ENCODE measurements around the gene EIF3L.

Gene EIF3L

GRCh38 chr22:37906364-37907008, 57.3 kb downstream of the EIF3L start:
- no peak for DNase-seq

DNA sequence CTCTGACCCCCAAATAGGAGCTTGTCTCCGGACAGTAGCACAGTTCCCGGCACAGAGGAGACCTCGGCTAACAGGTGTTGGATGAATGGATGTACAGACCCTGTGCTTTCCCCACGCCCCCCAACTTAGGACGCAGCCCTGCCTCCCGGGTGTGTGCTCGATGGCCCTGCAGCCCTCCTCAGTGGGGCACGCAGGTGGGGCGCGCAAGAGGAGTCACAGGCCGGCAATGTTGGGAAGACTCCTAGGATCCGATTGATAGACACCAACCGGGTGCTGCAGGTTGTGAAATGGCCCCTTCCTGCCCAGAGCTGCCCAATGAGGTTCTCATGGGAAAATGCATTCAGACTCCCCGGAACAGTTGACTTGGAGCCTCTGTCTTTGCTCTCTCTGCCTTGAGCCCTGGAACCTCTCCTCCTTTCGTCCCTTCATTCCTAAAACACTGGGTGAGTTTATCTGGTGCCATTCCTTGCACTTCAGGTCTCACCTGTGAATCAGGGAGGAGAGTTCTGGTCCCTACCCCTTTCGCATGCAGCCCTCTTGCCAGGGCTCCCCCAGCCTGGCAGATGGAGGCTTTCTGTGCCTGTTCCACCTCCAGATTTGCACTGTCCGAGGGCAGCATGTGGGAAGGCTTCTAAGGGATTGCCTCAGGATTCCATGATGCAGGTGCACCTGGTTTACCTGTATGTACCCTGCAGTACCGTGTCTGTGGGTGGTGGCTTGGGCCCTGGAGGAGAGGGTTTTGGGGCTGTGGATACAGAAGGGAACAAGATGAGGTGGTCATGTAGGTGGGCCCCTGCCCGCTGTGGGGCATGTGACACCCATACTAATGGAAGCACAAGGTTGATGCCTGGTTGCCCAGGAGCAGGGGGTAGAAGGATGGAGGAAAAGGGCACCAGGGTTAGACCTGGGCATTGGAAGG, 58.1 kb downstream of the EIF3L start:
- no peak for DNase-seq

- DNase-seq: no peak
Observed at GRCh38 chr22:37909766-37910165, 60.5 kb downstream of the EIF3L start.

DNA sequence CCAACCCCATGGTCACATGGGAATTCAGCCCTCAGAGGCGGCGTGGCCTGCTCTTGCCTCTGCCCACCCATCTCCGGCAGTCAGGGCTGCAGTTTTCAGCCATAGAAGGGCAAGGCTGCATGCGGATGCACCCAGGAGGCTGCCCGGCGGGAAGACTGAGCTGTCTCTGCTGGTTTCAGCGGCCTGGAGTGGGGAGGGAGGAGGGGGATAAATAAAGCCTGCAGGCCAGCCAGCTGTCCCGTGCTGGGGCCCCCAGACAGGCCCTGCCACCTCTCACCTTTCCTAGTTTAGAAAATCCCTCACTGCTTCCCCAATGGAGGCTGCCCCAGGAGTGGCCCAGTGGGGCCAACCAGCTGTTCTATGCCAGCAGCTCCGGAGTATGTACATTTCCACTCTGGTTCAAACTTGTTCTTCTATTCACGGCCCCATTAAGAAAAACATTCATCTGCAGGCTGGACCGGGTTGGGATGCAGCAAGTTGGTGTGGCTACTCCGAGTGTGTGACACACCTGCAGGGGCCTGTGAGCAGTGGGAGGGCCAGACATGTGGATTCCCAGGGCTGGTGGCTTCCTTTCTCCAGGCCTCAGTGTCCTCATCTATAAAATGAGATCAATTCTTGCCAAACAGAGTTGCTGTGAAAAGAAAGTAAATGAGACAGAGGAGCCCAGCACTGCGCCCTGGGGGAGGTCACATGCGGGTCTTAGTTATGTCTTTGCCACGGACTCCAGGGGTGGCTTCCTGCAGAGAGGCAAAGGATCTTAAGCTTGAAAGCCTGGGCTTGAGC, 61.9 kb downstream of the EIF3L start:
- no peak for DNase-seq

DNA sequence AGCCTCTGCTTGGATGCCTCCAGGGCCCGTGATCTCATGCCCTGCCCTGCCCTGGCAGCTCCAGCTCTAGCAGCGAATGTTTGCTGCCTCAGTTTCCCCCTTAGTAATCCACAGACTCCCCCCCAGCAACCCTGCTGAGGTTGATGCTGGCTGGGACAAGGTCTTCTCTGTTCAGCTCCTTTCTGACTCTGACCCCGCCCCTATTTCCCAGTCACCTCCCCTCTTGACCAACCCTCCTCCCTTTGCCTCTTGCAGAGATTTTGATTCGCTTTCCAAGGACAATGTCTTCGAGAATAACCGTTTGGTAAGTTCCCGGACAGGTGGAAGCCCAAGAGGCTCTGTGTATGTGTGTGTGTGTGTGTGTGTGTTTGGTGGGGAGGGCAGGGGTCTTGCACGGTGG, 62.5 kb downstream of the EIF3L start:
- DNase-seq: no peak

DNA sequence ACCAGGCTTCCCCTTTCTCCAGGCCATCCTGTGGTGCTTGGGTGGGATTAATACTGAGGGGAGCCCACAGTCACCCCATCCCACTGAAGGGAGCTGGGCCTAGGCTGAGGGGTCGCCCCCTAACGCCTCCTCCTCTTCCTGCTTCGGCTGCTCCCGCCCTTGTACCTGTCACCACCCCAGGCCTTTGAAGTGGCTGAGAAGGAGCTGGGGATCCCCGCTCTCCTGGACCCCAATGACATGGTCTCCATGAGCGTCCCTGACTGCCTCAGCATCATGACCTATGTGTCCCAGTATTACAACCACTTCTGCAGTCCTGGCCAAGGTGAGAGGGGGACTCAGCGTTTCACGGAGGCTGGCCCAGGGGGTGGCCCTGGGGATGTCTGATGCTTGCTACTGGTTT, 63.0 kb downstream of the EIF3L start:
- DNase-seq: no peak

GRCh38 chr22:37913233-37913721, 64.1 kb downstream of the EIF3L start:
- DNase-seq: no peak

- DNase-seq: no peak
Observed at GRCh38 chr22:37916311-37916710, 67.1 kb downstream of the EIF3L start.

DNA sequence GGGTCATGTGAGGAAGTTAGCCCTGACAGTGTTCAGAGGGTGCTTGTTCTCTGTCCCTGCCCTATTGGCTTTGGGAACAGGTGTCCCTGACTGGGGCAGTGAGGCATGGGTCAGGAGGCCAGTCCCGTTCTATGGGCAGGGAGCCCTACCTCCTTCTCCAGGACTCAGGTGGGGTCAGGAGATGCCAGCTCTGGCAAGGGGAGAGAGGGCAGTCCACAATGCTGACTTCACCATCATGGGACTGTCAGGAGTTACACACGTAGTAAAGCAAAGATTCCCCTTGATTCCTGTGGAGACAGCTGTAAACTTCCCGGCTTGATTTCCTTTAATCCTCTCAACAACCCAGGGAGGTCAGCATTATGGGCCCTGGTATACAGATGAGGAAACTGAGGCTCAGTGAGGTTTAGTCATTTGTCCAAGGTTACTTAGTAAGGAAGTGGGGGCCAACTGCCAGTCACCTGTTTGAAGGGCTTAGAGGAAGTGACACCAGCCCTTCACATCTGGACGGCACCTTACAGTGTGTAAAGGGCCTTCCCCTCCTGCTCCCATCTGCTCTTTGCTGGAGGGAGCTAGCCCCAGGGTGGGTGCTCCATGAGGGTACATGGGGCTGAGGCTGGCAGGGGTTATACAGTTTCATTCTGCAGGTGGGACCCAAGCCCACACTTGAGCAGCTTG, 68.8 kb downstream of the EIF3L start:
- no peak for DNase-seq

- DNase-seq: no peak
Observed at GRCh38 chr22:37918580-37919270, 69.5 kb downstream of the EIF3L start.

DNA sequence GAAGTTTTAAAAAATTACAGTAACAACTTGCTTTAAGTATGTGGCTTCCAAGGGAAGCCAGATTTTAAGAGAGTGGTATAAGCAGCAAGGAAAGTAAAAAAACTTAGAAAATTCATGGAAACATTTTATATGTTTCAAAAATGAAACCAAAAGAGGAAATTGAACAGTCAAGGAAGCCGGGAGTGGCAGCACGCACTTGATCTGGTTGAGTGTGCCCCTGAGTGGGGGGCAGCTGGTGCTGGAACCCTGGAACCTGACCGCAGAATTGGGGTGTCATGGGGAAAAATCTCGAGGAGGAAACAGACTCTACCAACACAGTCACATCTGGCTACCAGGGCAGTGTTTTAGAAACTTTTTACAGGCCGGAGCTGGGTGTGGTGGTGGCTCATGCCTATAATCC, 70.9 kb downstream of the EIF3L start:
- DNase-seq: no peak

GRCh38 chr22:37922191-37922590, 73.0 kb downstream of the EIF3L start:
- DNase-seq: no peak

DNA sequence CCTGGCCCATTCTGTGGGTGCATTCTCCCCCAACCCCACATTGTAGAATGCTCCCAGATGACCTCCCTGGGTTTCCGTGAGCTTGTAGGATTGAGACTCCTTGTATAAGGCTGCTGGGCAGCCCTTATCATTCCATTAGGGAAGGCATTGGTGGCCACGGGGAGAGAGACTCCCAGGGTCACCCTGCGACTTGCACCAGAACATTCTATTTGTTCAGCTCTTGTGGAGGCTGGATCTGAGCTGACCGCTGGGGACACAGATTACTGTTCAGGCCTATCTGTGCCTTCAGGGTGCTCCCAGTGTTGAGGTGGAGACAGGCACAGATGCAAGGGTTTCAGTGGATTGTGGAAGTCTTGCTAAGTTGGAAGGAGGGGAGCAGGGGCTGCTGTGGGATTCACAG, 74.7 kb downstream of the EIF3L start:
- no peak for DNase-seq

GRCh38 chr22:37924386-37925065, 75.3 kb downstream of the EIF3L start:
- DNase-seq: no peak

GRCh38 chr22:37925330-37925729, 76.1 kb downstream of the EIF3L start:
- no peak for DNase-seq

GRCh38 chr22:37925767-37926166, 76.5 kb downstream of the EIF3L start:
- DNase-seq: no peak

DNA sequence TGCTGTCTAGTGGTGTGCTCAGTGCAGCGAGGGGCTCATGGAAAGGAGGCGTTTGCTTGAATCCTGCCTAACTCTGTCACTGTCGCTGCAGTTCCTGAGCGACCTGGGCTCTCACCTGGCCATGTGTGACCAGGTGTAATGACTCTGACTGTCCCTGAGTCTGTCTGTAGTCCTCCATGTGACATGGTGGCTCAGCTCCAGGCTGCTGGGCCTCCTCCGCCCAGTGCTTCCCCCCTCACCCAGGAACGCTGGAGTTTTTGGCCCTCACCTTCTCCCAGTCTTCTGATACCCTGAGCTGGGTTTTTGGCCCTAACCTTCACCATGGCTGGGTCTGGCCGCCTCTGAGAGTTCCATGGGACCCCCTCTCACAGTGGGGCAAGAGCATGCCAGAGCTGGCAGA, 77.1 kb downstream of the EIF3L start:
- DNase-seq: no peak

GRCh38 chr22:37926771-37927636, 77.8 kb downstream of the EIF3L start:
- no peak for DNase-seq

DNA sequence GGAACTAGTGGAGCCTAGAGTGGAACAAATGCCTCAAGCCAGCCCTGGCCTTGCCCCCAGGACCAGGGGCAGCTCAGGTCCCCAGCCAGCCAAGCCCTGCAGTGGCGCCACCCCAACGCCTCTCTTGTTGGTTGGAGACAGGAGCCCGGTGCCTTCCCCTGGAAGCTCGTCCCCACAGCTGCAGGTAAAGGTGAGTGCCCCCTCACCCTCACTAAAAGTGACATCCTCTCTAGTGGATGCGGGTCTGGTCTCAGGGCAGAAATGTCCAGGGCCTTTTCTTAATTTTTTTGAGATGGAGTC, 78.4 kb downstream of the EIF3L start:
- no peak for DNase-seq

DNA sequence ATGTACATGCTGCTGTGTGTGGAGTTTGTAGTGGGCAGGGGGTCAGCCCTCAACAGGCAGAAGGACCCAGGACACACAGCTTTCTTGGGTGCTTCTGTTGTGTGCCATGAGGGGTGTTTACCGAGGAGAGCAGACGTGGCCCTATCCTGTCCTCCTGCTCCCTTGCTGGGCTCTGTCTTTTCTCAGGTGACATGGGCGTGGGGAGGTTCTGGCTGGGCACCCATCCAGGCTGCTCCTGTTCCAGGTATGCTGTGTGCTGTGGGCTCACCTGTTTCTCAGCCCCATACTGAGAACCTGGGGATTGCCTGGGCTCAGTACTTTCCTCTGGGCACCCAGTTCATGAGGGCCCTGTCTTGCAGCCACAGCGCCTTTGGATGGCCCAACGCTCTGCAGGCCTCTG, 80.2 kb downstream of the EIF3L start:
- no peak for DNase-seq

Measured in cortex of kidney (tissue), 1 donor.